Neural crest cell (in vitro differentiated cells): ENCODE results near the gene MS4A18. TPM values are rescaled to one million over a fixed set of nuclear protein-coding genes. Genes with fewer than 3 reads are reported as not detected.
A peak's percentile ranks its signal among the peaks of the same experiment; 100 is the strongest.
"Not testable (repeated sequence)": the region's sequence is repeated elsewhere in the genome, so short reads cannot be mapped to it uniquely, and the experiment has no call there.

Experiments used
- DNase-seq: peaks from one replicate; pipeline ENCODE4 v3.0.0; 2021; ENCODE audit warnings: low read depth, mixed read lengths, low spot score
- H3K27ac Mint-ChIP-seq: one replicate; pipeline ENCODE4 v1.8.0; 2021; ENCODE audit warnings: mild to moderate bottlenecking, mixed read lengths; ENCODE audit not compliant: unreplicated experiment
- H3K27me3 Mint-ChIP-seq: 2 replicates; pipeline ENCODE4 v1.8.0; 2021; ENCODE audit warnings: low read depth, mild to moderate bottlenecking, mixed read lengths
- H3K36me3 Mint-ChIP-seq: 2 replicates; pipeline ENCODE4 v1.8.0; 2021; ENCODE audit warnings: low read depth, mild to moderate bottlenecking, mixed read lengths
- H3K4me1 Mint-ChIP-seq: 2 replicates; pipeline ENCODE4 v1.8.0; 2021; ENCODE audit warnings: mixed read lengths
- H3K4me3 Mint-ChIP-seq: one replicate; pipeline ENCODE4 v1.8.0; 2021; ENCODE audit warnings: mild to moderate bottlenecking, mixed read lengths
- H3K9me3 Mint-ChIP-seq: 2 replicates; pipeline ENCODE4 v1.8.0; 2021; ENCODE audit warnings: mixed read lengths
- CTCF ChIP-seq: fragments of 200-600 bp; sonication (generic); conservative IDR thresholded peaks from 2 replicates; pipeline ENCODE4 v1.5.0; 2021; ENCODE audit warnings: antibody characterized with exemption, mild to moderate bottlenecking
- total RNA-seq: library from RNA; stranded (reverse); gene quantifications from 2 replicates; pipeline ENCODE4 v1.2.1, GENCODE V29; 2021

MS4A18 gene
- total RNA-seq, 1 donor from 2014 or later = not detected

- no peak overlapping the region for H3K4me3 Mint-ChIP-seq
- H3K27me3 Mint-ChIP-seq = peaks cover 2% of the 10 kb centered on the region
- no peaks in the 10 kb centered on the region for H3K36me3 Mint-ChIP-seq
- no peak overlapping the region for H3K27ac Mint-ChIP-seq
- no peak for TF ChIP-seq CTCF
- H3K4me1 Mint-ChIP-seq = peaks cover 7% of the 10 kb centered on the region
- no peaks in the 10 kb centered on the region for H3K9me3 Mint-ChIP-seq
- DNase-seq = no peak
Observed at GRCh38 chr11:60705895-60706294, 18.6 kb upstream of the MS4A18 start.

- Mint-ChIP-seq H3K36me3 (no peaks in the 10 kb centered on the region), H3K27me3 (peaks cover 2% of the 10 kb centered on the region), H3K9me3 (no peaks in the 10 kb centered on the region), H3K4me3 (no peak overlapping the region), H3K4me1 (no peaks in the 10 kb centered on the region), H3K27ac (no peak overlapping the region)
- DNase-seq = no peak
- no peak for TF ChIP-seq CTCF
Observed at GRCh38 chr11:60706931-60707330, 17.6 kb upstream of the MS4A18 start.

- TF ChIP-seq CTCF = peak; percentile 29
- no peak for DNase-seq
- Mint-ChIP-seq H3K27ac (no peak overlapping the region), H3K36me3 (no peaks in the 10 kb centered on the region), H3K4me3 (no peak overlapping the region), H3K4me1 (no peaks in the 10 kb centered on the region), H3K9me3 (no peaks in the 10 kb centered on the region), H3K27me3 (peaks cover 8% of the 10 kb centered on the region)
Observed at GRCh38 chr11:60710482-60710881, 14.0 kb upstream of the MS4A18 start.

- H3K27ac Mint-ChIP-seq = no peak overlapping the region
- H3K4me1 Mint-ChIP-seq = no peaks in the 10 kb centered on the region
- no peaks in the 10 kb centered on the region for H3K9me3 Mint-ChIP-seq
- DNase-seq = no peak
- no peak overlapping the region for H3K4me3 Mint-ChIP-seq
- no peaks in the 10 kb centered on the region for H3K36me3 Mint-ChIP-seq
- peaks cover 10% of the 10 kb centered on the region for H3K27me3 Mint-ChIP-seq
- TF ChIP-seq CTCF = no peak
Observed at GRCh38 chr11:60711276-60711675, 13.2 kb upstream of the MS4A18 start.

- not testable (repeated sequence) for H3K4me1 Mint-ChIP-seq, H3K36me3 Mint-ChIP-seq, H3K9me3 Mint-ChIP-seq, H3K27ac Mint-ChIP-seq, H3K4me3 Mint-ChIP-seq, DNase-seq, H3K27me3 Mint-ChIP-seq
Observed at GRCh38 chr11:60713423-60713822, 11.1 kb upstream of the MS4A18 start.

- Mint-ChIP-seq H3K36me3 (no peaks in the 10 kb centered on the region), H3K4me3 (no peak overlapping the region), H3K27me3 (peaks cover 16% of the 10 kb centered on the region), H3K4me1 (no peaks in the 10 kb centered on the region), H3K9me3 (peaks cover 3% of the 10 kb centered on the region), H3K27ac (no peak overlapping the region)
- no peak for DNase-seq
- no peak for TF ChIP-seq CTCF
Observed at GRCh38 chr11:60717956-60718355, 6.6 kb upstream of the MS4A18 start.
